ENCODE results near the gene PPFIA2. TPM values are rescaled to one million over a fixed set of nuclear protein-coding genes. Genes with fewer than 3 reads are reported as not detected.

PPFIA2 gene
- total RNA-seq, 2 experiments from 2014 or later: not detected

- no peak for DNase-seq
- H3K9me3 Mint-ChIP-seq: no peaks in the 10 kb centered on the region
- no peaks in the 10 kb centered on the region for H3K36me3 Mint-ChIP-seq (ENCODE audit: low read depth)
- no peak overlapping the region for H3K4me3 Mint-ChIP-seq
- no peaks in the 10 kb centered on the region for H3K4me1 Mint-ChIP-seq (ENCODE audit: low read depth)
- intact Hi-C loops (cut with micrococcal nuclease): no loop called here
- H3K27me3 Mint-ChIP-seq (ENCODE audit: low read depth): no peaks in the 10 kb centered on the region
- CTCF ChIA-PET: no interaction called here
- no peak overlapping the region for H3K27ac Mint-ChIP-seq
Measured at GRCh38 chr12:81303935-81304334, 455.2 kb downstream of the PPFIA2 start.

GRCh38 chr12:81300454-81300853, 458.7 kb downstream of the PPFIA2 start:
- Mint-ChIP-seq H3K4me1 (ENCODE audit: low read depth) (no peaks in the 10 kb centered on the region), H3K27ac (no peak overlapping the region), H3K9me3 (no peaks in the 10 kb centered on the region), H3K27me3 (ENCODE audit: low read depth) (no peaks in the 10 kb centered on the region), H3K36me3 (ENCODE audit: low read depth) (no peaks in the 10 kb centered on the region), H3K4me3 (no peak overlapping the region)
- CTCF ChIA-PET: no interaction called here
- DNase-seq: no peak
- intact Hi-C loops (cut with micrococcal nuclease): no loop called here

- no peak for DNase-seq
- Mint-ChIP-seq H3K9me3 (no peaks in the 10 kb centered on the region), H3K27me3 (ENCODE audit: low read depth) (no peaks in the 10 kb centered on the region), H3K4me1 (ENCODE audit: low read depth) (no peaks in the 10 kb centered on the region), H3K36me3 (ENCODE audit: low read depth) (no peaks in the 10 kb centered on the region), H3K4me3 (no peak overlapping the region), H3K27ac (no peak overlapping the region)
- intact Hi-C loops (cut with micrococcal nuclease): no loop called here
- CTCF ChIA-PET: no interaction called here
Measured at GRCh38 chr12:81297601-81298000, 461.5 kb downstream of the PPFIA2 start.

GRCh38 chr12:81296556-81297305, 462.4 kb downstream of the PPFIA2 start:
- Mint-ChIP-seq H3K27me3 (ENCODE audit: low read depth) (no peaks in the 10 kb centered on the region), H3K27ac (no peak overlapping the region), H3K4me3 (no peak overlapping the region), H3K36me3 (ENCODE audit: low read depth) (no peaks in the 10 kb centered on the region), H3K4me1 (ENCODE audit: low read depth) (no peaks in the 10 kb centered on the region), H3K9me3 (no peaks in the 10 kb centered on the region)
- CTCF ChIA-PET: no interaction called here
- no peak for DNase-seq
- intact Hi-C loops (cut with micrococcal nuclease): no loop called here

GRCh38 chr12:81295251-81295650, 463.9 kb downstream of the PPFIA2 start:
- H3K27me3 Mint-ChIP-seq (ENCODE audit: low read depth): no peaks in the 10 kb centered on the region

GRCh38 chr12:81294325-81295190, 464.6 kb downstream of the PPFIA2 start:
- H3K27me3 Mint-ChIP-seq (ENCODE audit: low read depth): no peaks in the 10 kb centered on the region
- H3K36me3 Mint-ChIP-seq (ENCODE audit: low read depth): no peaks in the 10 kb centered on the region
- DNase-seq: no peak
- H3K4me3 Mint-ChIP-seq: no peak overlapping the region
- no peaks in the 10 kb centered on the region for H3K9me3 Mint-ChIP-seq
- intact Hi-C loops (cut with micrococcal nuclease): no loop called here
- H3K4me1 Mint-ChIP-seq (ENCODE audit: low read depth): no peaks in the 10 kb centered on the region
- CTCF ChIA-PET: no interaction called here
- no peak overlapping the region for H3K27ac Mint-ChIP-seq

More at GRCh38 chr12:81295251-81295650, 463.9 kb downstream of the PPFIA2 start:
- intact Hi-C loops (cut with micrococcal nuclease): no loop called here
- H3K4me1 Mint-ChIP-seq (ENCODE audit: low read depth): no peaks in the 10 kb centered on the region
- CTCF ChIA-PET: no interaction called here
- no peak overlapping the region for H3K27ac Mint-ChIP-seq
- H3K9me3 Mint-ChIP-seq: no peaks in the 10 kb centered on the region
- DNase-seq: no peak
- no peak overlapping the region for H3K4me3 Mint-ChIP-seq
- H3K36me3 Mint-ChIP-seq (ENCODE audit: low read depth): no peaks in the 10 kb centered on the region

GRCh38 chr12:81288651-81289050, 470.5 kb downstream of the PPFIA2 start:
- Mint-ChIP-seq H3K9me3 (no peaks in the 10 kb centered on the region), H3K4me3 (no peak overlapping the region), H3K27ac (no peak overlapping the region), H3K27me3 (ENCODE audit: low read depth) (no peaks in the 10 kb centered on the region), H3K36me3 (ENCODE audit: low read depth) (no peaks in the 10 kb centered on the region), H3K4me1 (ENCODE audit: low read depth) (no peaks in the 10 kb centered on the region)
- no peak for DNase-seq
- intact Hi-C loops (cut with micrococcal nuclease): no loop called here
- CTCF ChIA-PET: no interaction called here

GRCh38 chr12:81284137-81284536, 475.0 kb downstream of the PPFIA2 start:
- H3K36me3 Mint-ChIP-seq (ENCODE audit: low read depth): no peaks in the 10 kb centered on the region
- no peak overlapping the region for H3K27ac Mint-ChIP-seq
- no peaks in the 10 kb centered on the region for H3K9me3 Mint-ChIP-seq
- CTCF ChIA-PET: no interaction called here
- H3K4me3 Mint-ChIP-seq: no peak overlapping the region
- H3K4me1 Mint-ChIP-seq (ENCODE audit: low read depth): no peaks in the 10 kb centered on the region
- H3K27me3 Mint-ChIP-seq (ENCODE audit: low read depth): no peaks in the 10 kb centered on the region
- intact Hi-C loops (cut with micrococcal nuclease): no loop called here
- DNase-seq: no peak

GRCh38 chr12:81274637-81275529, 484.3 kb downstream of the PPFIA2 start:
- no peak overlapping the region for H3K27ac Mint-ChIP-seq
- no peaks in the 10 kb centered on the region for H3K36me3 Mint-ChIP-seq (ENCODE audit: low read depth)
- H3K4me3 Mint-ChIP-seq: no peak overlapping the region
- intact Hi-C loops (cut with micrococcal nuclease): no loop called here
- H3K9me3 Mint-ChIP-seq: no peaks in the 10 kb centered on the region
- H3K27me3 Mint-ChIP-seq (ENCODE audit: low read depth): no peaks in the 10 kb centered on the region
- CTCF ChIA-PET: no interaction called here
- DNase-seq: no peak
- no peaks in the 10 kb centered on the region for H3K4me1 Mint-ChIP-seq (ENCODE audit: low read depth)

- Mint-ChIP-seq H3K27ac (no peak overlapping the region), H3K4me3 (no peak overlapping the region), H3K9me3 (peaks cover 4% of the 10 kb centered on the region)
Measured at GRCh38 chr12:81270385-81270784, 488.8 kb downstream of the PPFIA2 start.

GRCh38 chr12:81263072-81263471, 496.1 kb downstream of the PPFIA2 start:
- H3K27ac Mint-ChIP-seq: no peak overlapping the region
- no peak overlapping the region for H3K4me3 Mint-ChIP-seq
- no peaks in the 10 kb centered on the region for H3K36me3 Mint-ChIP-seq (ENCODE audit: low read depth)
- intact Hi-C loops (cut with micrococcal nuclease): no loop called here
- H3K4me1 Mint-ChIP-seq (ENCODE audit: low read depth): no peaks in the 10 kb centered on the region
- no peaks in the 10 kb centered on the region for H3K9me3 Mint-ChIP-seq
- H3K27me3 Mint-ChIP-seq (ENCODE audit: low read depth): no peaks in the 10 kb centered on the region
- no peak for DNase-seq
- CTCF ChIA-PET: no interaction called here

More at GRCh38 chr12:81270385-81270784, 488.8 kb downstream of the PPFIA2 start:
- CTCF ChIA-PET: no interaction called here
- H3K27me3 Mint-ChIP-seq (ENCODE audit: low read depth): no peaks in the 10 kb centered on the region
- intact Hi-C loops (cut with micrococcal nuclease): no loop called here
- no peaks in the 10 kb centered on the region for H3K36me3 Mint-ChIP-seq (ENCODE audit: low read depth)
- DNase-seq: no peak
- no peaks in the 10 kb centered on the region for H3K4me1 Mint-ChIP-seq (ENCODE audit: low read depth)

- DNase-seq: no peak
- Mint-ChIP-seq H3K4me3 (no peak overlapping the region), H3K9me3 (no peaks in the 10 kb centered on the region), H3K27ac (no peak overlapping the region), H3K4me1 (ENCODE audit: low read depth) (no peaks in the 10 kb centered on the region), H3K27me3 (ENCODE audit: low read depth) (no peaks in the 10 kb centered on the region), H3K36me3 (ENCODE audit: low read depth) (no peaks in the 10 kb centered on the region)
- intact Hi-C loops (cut with micrococcal nuclease): no loop called here
- CTCF ChIA-PET: no interaction called here
Measured at GRCh38 chr12:81261508-81262207, 497.5 kb downstream of the PPFIA2 start.
